ENCODE results near the gene KIF26B.

The KIF26B gene

GRCh38 chr1:245753807-245754206 lies 599.0 kb downstream of the KIF26B start:
- DNase-seq (ENCODE audit: low read depth) = no peak

GRCh38 chr1:245754463-245754961 lies 599.7 kb downstream of the KIF26B start:
- DNase-seq (ENCODE audit: low read depth) = no peak

All from CMK (cell line).